VCaP (cell line): ENCODE measurements around the gene ADGRA1.

Experiments
- H3K27ac ChIP-seq: fragments of 450-650 bp; 2 replicates; pipeline ENCODE4 v1.5.1; 2017
- TF ChIP-seq, protein P1 (sequence below): fragments of 450-650 bp; conservative IDR thresholded peaks from 2 replicates; pipeline ENCODE4 v1.5.1; 2017; ENCODE audit warnings: mild to moderate bottlenecking, moderate library complexity

ADGRA1 gene

DNA sequence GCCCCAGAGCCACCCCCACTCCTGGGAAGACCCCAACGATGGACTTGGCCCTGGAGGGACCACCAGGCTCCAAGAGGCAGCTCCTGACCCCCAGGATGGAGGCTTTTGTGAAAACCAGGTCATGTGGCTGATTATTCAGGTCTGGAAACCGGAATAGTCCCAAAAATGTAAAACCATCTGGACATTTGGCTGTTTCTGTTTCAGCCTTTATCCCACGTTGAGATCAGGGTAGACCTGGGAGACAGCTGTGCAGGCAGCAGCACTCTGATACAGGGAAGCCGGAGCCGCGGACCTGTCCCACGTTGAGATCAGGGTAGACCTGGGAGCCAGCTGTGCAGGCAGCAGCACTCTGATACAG is 7.1 kb upstream of the ADGRA1 start:
- H3K27ac ChIP-seq: no peak overlapping the region
- TF ChIP-seq, protein P1, sequence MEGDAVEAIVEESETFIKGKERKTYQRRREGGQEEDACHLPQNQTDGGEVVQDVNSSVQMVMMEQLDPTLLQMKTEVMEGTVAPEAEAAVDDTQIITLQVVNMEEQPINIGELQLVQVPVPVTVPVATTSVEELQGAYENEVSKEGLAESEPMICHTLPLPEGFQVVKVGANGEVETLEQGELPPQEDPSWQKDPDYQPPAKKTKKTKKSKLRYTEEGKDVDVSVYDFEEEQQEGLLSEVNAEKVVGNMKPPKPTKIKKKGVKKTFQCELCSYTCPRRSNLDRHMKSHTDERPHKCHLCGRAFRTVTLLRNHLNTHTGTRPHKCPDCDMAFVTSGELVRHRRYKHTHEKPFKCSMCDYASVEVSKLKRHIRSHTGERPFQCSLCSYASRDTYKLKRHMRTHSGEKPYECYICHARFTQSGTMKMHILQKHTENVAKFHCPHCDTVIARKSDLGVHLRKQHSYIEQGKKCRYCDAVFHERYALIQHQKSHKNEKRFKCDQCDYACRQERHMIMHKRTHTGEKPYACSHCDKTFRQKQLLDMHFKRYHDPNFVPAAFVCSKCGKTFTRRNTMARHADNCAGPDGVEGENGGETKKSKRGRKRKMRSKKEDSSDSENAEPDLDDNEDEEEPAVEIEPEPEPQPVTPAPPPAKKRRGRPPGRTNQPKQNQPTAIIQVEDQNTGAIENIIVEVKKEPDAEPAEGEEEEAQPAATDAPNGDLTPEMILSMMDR: no peak

DNA sequence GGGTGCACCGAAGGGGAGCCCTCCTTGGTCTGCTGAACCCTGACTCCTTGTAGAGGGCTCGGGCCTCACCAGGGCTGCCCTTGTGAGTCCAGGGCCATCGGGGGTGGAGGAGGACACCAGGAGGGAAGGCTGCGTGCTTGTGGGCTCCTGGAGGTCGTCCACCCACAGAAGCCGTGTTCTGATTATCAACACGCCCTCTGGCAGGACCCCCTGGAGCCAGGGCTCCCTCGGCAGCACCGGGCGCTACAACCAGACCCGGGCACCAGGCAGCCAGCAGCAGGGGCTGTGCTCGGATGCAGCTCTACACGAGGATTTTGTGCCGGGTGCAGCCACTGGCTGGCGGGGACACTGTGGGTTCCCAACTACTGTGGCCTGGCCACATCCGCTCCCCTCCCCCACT is 6.1 kb upstream of the ADGRA1 start:
- H3K27ac ChIP-seq: no peak overlapping the region
- TF ChIP-seq, protein P1: no peak

DNA sequence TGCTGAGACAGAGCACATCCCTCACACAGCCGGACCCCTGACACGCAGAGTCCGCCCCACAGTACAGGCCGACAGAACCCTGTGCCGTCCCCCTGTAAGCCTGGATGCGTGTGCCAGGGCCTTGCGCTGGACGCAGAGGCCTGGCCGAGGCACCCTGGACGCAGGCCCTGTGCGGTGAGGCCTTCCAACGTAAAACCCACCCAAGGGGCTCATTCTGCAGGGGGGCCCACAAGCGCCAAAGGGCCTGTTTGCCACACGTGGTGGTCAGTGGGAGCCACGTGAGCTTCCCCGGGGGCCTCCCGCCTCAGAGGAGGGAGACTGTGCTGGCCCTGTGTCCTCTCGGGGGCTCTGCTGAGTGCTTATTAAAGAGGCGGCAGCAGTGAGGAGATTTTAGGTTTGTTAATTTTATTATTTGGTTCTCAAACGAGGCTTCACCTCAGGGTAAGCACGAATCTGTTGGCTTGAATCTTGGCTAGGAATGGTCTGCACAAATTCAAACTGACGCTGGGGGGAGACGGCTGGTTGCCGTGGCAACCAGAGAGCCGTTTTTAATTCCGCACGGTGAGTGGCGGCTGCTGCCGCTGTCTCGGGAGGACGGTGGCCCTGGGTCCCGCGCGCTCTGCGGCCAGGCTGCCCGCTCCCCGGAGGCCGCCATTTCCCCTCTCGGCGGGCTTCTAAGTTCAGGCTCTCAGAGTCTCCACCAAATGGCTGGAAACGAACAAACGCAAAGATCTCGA is 4.9 kb upstream of the ADGRA1 start:
- TF ChIP-seq, protein P1: no peak
- H3K27ac ChIP-seq: no peak overlapping the region

DNA sequence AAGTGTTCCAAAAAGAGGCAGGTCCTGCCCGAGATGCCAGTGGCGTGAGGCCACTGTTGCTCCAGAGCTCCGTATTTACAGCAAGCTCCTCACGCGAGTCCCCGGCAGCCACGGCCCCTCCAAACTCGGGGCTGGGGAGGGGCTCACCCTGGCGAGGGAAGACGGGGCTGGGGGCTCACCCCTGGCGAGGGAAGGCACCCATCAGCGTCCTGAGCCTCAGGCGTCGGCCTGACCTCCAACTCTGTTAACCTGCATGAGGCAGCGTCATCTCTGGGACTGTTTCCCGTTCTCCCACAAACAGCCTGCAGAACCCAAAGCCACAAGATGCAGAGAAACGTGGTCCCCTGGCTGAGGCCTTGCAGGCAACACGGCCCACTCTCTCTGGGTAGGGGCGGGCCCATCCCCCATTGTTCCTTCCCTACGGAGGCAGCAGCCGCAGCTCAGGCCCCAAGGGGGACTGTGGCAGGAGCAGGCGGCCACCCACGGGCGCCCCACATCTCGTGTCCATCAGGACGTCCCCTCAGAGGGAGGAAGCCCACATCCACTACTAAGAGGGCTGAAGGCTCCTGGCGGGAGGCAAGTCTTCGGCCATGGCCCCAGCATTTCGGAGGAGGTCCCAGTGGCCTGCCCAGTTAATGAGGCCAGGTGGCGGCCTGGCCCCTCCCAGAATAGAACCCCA is 4.2 kb upstream of the ADGRA1 start:
- no peak overlapping the region for H3K27ac ChIP-seq
- TF ChIP-seq, protein P1: no peak

DNA sequence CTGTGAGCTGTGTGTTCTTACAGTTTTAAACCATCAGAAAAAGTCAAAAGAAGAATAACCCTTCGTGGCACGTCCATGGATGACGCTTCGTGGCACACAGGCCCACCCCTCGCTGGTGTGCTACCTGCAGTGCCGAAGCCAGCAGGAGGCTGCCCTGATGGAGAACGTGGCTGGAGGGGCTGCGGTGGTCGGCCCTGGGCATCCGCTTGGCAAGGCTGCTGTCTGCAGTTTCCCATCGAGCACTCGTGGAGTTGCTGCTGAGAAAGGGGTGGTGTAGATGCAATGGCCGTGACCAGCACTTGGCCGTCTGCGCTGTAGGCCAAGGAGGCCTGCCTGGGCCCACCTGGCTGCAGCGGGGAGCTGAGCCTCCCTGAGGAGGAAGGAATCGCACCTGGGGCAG is 3.2 kb upstream of the ADGRA1 start:
- TF ChIP-seq, protein P1: no peak
- no peak overlapping the region for H3K27ac ChIP-seq

DNA sequence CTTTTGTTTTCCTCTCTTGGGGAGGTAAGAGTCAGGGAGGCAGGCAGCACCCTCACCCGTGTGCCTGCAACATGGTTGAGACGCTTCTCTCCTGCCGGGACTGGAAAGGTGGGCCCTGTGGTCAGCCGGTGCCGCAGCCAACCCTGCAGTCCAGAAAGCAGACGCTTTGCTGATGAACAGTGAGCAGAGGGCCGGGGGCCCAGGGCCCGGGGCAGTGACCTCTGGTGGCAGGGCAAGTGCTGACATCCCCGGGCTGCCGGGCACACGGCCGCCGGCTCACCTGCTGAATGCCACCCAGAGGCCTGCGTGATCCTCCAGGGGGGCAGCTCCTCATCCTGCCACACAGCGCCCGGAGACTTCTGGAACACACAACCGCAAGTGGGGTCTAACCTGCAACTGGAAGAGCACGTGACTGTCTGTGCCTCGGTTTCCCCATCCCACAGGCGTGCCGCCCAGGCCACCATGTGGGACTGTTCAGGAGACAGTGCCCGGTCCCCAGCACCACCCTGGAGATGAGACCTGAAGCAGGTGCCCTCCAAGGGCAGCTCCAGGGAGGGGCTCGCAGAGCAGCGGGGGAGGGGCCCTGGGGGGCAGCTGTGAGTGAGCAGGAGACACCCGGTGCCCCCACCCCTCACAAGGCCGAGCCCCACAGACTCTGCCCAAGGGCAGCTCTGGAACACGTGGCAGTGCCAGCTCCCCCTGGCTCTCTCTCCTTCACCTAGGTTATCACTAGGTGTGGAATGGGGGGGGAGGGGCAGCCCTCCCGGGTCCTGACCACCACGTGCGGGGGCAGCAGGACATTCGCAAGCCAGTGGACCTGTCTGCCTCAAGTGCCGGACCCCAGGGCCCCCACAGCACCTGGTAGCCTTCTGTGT is 2.2 kb upstream of the ADGRA1 start:
- H3K27ac ChIP-seq: no peak overlapping the region
- TF ChIP-seq, protein P1: no peak

DNA sequence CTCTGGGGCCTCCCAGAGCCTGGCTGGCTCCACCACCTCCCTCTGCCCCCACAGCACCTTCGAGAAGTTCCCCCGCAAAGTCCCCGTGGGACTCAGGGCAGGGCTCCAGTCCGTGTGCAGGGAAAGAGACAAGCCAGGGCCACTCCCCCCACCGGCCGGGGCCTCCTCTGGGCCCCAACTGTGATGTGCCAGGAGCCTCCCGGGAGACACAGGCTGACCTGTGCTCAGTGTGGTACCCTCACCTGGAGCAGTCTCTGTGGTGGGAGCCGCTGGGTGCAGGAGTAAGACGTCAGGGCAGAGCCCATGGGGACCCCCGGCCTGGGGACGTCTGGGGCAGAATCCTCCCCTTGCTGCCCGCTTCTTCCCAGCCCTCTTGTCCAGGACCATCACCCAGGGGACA is 1.5 kb upstream of the ADGRA1 start:
- TF ChIP-seq, protein P1: no peak
- H3K27ac ChIP-seq: no peak overlapping the region
